K562 (cell line): ENCODE data around the gene LRRC30. TPM values are rescaled to one million over a fixed set of nuclear protein-coding genes. Genes with fewer than 3 reads are reported as not detected.

Experiments
- ATAC-seq: fragments of 200-7000 bp; cut with Tn5 transposase; 3 replicates; pipeline ENCODE4 v1.9.1; 2020; ENCODE audit warnings: moderate library complexity
- BruUV-seq: library from RNA; stranded (reverse); fragments of 400-500 nt; replicated peaks from 2 replicates; lab custom pipeline; 2021; lab: Mats Ljungman, UMichigan
- CTCF ChIA-PET: fragments of 300-600 bp; formaldehyde crosslinking; extraction: SDS; loops from one replicate; lab custom pipeline; 2021; ENCODE audit warnings: low intra/inter-chr PET ratio; lab: Yijun Ruan, JAX
- POLR2A ChIA-PET: fragments of 300-600, 350-650 bp; sonication (Branson Sonifier 250); formaldehyde crosslinking; extraction: SDS; loops from one replicate; lab custom pipeline; 2021; ENCODE audit warnings: antibody characterized with exemption, inconsistent platforms; lab: Yijun Ruan, JAX
- DNase-seq, 4 experiments: peaks; one replicate each; pipeline versions ENCODE4 v3.0.0 to v3.0.0-alpha.2; 2011 to 2018; ENCODE audit warnings: low spot score in 3 of 4, mixed read lengths in 3 of 4; ENCODE audit errors: extremely low read depth in 1 of 4
- FAIRE-seq: peaks from 2 replicates; lab custom pipeline; 2011; peaks lifted over from hg19 to GRCh38; lab: Jason Lieb, UNC
- H2AFZ ChIP-seq: 2 replicates; pipeline ENCODE4 v1.6.0; 2011; ENCODE audit warnings: low read depth, low read length, control low read depth, inconsistent platforms
- H3K27ac ChIP-seq: fragments of 200-600 bp; 3 replicates; pipeline ENCODE4 v1.8.0; 2011; ENCODE audit warnings: low read depth, mild to moderate bottlenecking, control low read depth, inconsistent platforms, low read length, moderate library complexity, mixed read lengths; ENCODE audit errors: extremely low read depth
- H3K27me3 ChIP-seq, 2 experiments: fragments of 300-600 bp in 1 of 2; 2 replicates in 1 of 2; 3 replicates in 1 of 2; pipeline versions ENCODE4 v1.6.0 to v1.8.0; 2011; ENCODE audit warnings: inconsistent platforms in 2 of 2, low read length in 2 of 2, mild to moderate bottlenecking in 1 of 2, mixed read lengths in 1 of 2, moderate library complexity in 1 of 2; ENCODE audit not compliant: control insufficient read depth in 2 of 2, insufficient read depth in 2 of 2
- H3K36me3 ChIP-seq: fragments of 300-600 bp; 3 replicates; pipeline ENCODE4 v1.8.0; 2011; ENCODE audit warnings: mild to moderate bottlenecking, low read length, inconsistent platforms; ENCODE audit not compliant: control insufficient read depth, insufficient read depth
- H3K4me1 ChIP-seq, 2 experiments: fragments of 200-600 bp in 1 of 2; replicated peaks in 1 of 2; 2 replicates in 1 of 2; 3 replicates in 1 of 2; pipeline versions ENCODE4 v1.5.1 to v1.8.0; 2011; ENCODE audit warnings: inconsistent platforms in 2 of 2, low read length in 2 of 2, mild to moderate bottlenecking in 1 of 2, mixed read lengths in 1 of 2, moderate library complexity in 1 of 2; ENCODE audit not compliant: control insufficient read depth in 2 of 2, insufficient read depth in 2 of 2
- H3K4me2 ChIP-seq: 2 replicates; pipeline ENCODE4 v1.6.1; 2011; ENCODE audit warnings: low read length, control low read depth, inconsistent platforms, mixed read lengths; ENCODE audit not compliant: insufficient read depth
- H3K4me3 ChIP-seq: fragments of 200-600 bp; sonication (generic), shearing (Covaris generic); 2 replicates; pipeline ENCODE4 v1.5.1; 2016; ENCODE audit warnings: control low read depth, inconsistent platforms
- H3K79me2 ChIP-seq: fragments of 200-600 bp; 3 replicates; pipeline ENCODE4 v1.8.0; 2011; ENCODE audit warnings: low read length, inconsistent platforms; ENCODE audit not compliant: control insufficient read depth, insufficient read depth
- H3K9ac ChIP-seq, 2 experiments: 2 replicates each; pipeline versions ENCODE4 v1.6.0 to v1.6.1; 2011; ENCODE audit warnings: low read depth in 2 of 2, low read length in 2 of 2, control low read depth in 1 of 2, inconsistent platforms in 1 of 2, mild to moderate bottlenecking in 1 of 2, mixed read lengths in 1 of 2; ENCODE audit not compliant: insufficient read depth in 1 of 2
- H3K9me1 ChIP-seq: one replicate; pipeline ENCODE4 v1.6.0; 2011; ENCODE audit warnings: inconsistent platforms, mild to moderate bottlenecking, low read length, moderate library complexity; ENCODE audit not compliant: control insufficient read depth, insufficient read depth
- H3K9me3 ChIP-seq: replicated peaks from 2 replicates; pipeline ENCODE4 v1.5.1; 2011; ENCODE audit warnings: low read depth, low read length, inconsistent platforms; ENCODE audit not compliant: control insufficient read depth, insufficient read depth
- H4K20me1 ChIP-seq: replicated peaks from 2 replicates; pipeline ENCODE4 v1.6.1; 2011; ENCODE audit warnings: low read length, inconsistent platforms, mixed read lengths; ENCODE audit not compliant: control insufficient read depth, insufficient read depth
- E2F3 ChIP-seq: fragments of 250-450 bp; sonication (Bioruptor Pico); IDR thresholded peaks from 2 replicates; pipeline ENCODE4 v1.4.0; 2020; ENCODE audit warnings: mild to moderate bottlenecking
- FOXJ3 ChIP-seq: sonication (generic); formaldehyde crosslinking; IDR thresholded peaks from 2 replicates; pipeline ENCODE4 v1.4.0; 2020; ENCODE audit warnings: mild to moderate bottlenecking, missing genetic modification reagents
- MYBL2 ChIP-seq, 2 experiments: fragments of 450-650 bp in 1 of 2; sonication (generic) in 1 of 2; formaldehyde crosslinking in 1 of 2; IDR thresholded peaks; 2 replicates each; pipeline versions ENCODE4 v1.6.1 to v1.8.1; 2017 to 2022; ENCODE audit warnings: borderline replicate concordance in 1 of 2, inconsistent platforms in 1 of 2, low read depth in 1 of 2, mild to moderate bottlenecking in 1 of 2, missing genetic modification reagents in 1 of 2, moderate library complexity in 1 of 2
- NCOA6 ChIP-seq: fragments of 450-650 bp; IDR thresholded peaks from 2 replicates; pipeline ENCODE4 v1.6.1; 2017; ENCODE audit warnings: mild to moderate bottlenecking
- ZNF143 ChIP-seq: sonication (generic); formaldehyde crosslinking; IDR thresholded peaks from 2 replicates; pipeline ENCODE4 v1.9.0; 2022; ENCODE audit warnings: mild to moderate bottlenecking, missing genetic modification reagents
- ZNF507 ChIP-seq: conservative IDR thresholded peaks from 2 replicates; pipeline ENCODE4 v1.6.1; 2017; ENCODE audit warnings: missing genetic modification characterization, missing compliant biosample characterization
- WGBS: fragments of 100-300 bp; shearing (Covaris generic); methylation state at CpG from one replicate; pipeline ENCODE4 v1.1.6; 2016; ENCODE audit warnings: low coverage, mixed read lengths; ENCODE audit not compliant: insufficient coverage; ENCODE audit errors: missing lambda C conversion rate; 5-methylcytosine and 5-hydroxymethylcytosine counted together
- in situ Hi-C: fragments of 300-500 bp; cut with MboI; formaldehyde crosslinking; loops from 4 replicates; pipeline ENCODE4 v1.15.0; 2018; ENCODE audit warnings: inconsistent platforms, mixed read lengths
- intact Hi-C: fragments of 100-400 bp; cut with micrococcal nuclease; formaldehyde crosslinking; loops from 2 replicates; pipeline ENCODE4 v1.14.2; 2022
- polyA plus RNA-seq, 8 experiments: library from polyadenylated mRNA; depleted of rRNA in 4 of 8; stranded (reverse) in 5 of 8; unstranded in 3 of 8; fragments of >200 nt; fragmentation: Nextera tagmentation in 2 of 8; fragmentation: Illumina TruSeq in 1 of 8; extraction: Ambion mirVana in 2 of 8; extraction: Trizol in 1 of 8; gene quantifications; 2 replicates each; pipeline versions ENCODE4 v1.2.1 to v1.2.3, GENCODE V29; 2011 to 2014; ENCODE audit warnings: inconsistent platforms in 1 of 8, missing spikeins in 1 of 8
- total RNA-seq, 7 experiments: library from RNA; depleted of rRNA in 6 of 7; stranded (reverse); fragments of >200 nt in 6 of 7; fragmentation: Illumina TruSeq in 2 of 7; extraction: Trizol in 2 of 7; gene quantifications; 2 replicates each; pipeline versions ENCODE4 v1.2.1 to v1.2.3, GENCODE V29; 2011 to 2021; ENCODE audit warnings: low replicate concordance in 1 of 7
- TF ChIP-seq, protein P1 (sequence below): fragments of 450-650 bp; IDR thresholded peaks from 2 replicates; pipeline ENCODE4 v1.6.1; 2016; ENCODE audit warnings: mild to moderate bottlenecking
- TF ChIP-seq, protein P2 (sequence below): sonication (generic); formaldehyde crosslinking; IDR thresholded peaks from 2 replicates; pipeline ENCODE4 v1.8.1; 2023; ENCODE audit warnings: mild to moderate bottlenecking, missing genetic modification reagents, moderate library complexity

LRRC30 gene
- total and polyA plus RNA-seq, 9 of the 15 experiments (the other 6 are each of a cell fraction or from before 2014, with no cell fraction given) = not detected

DNA sequence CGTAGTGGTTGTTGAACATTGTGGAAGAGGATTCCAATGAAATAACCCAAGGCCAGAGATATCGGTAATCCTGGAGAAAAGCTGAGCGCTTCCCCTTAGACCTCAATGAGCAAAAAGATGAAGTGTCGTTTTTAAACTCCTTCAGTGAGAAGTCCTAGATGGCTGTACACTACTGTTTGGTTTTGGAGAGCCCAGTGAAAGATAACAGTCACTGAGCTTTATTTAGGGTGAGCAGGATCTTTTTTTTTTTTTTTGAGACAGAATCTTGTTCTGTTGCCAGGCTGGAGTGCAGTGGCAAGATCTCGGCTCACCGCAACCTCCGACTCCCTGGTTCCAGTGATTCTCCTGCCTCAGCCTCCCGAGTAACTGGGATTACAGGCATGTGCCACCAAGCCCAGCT is 24.2 kb downstream of the LRRC30 start:
- CTCF ChIA-PET = no interaction called here
- Histone ChIP-seq H3K27me3 (peaks cover 8 to 9% of the 10 kb centered on the region in 2 experiments; a peak in 3 of 5 replicates), H3K36me3 (no peaks in the 10 kb centered on the region), H3K4me2 (no peak overlapping the region), H3K27ac (no peak overlapping the region), H2AFZ (no peak overlapping the region), H3K4me3 (no peak overlapping the region), H3K4me1 (no peaks in the 10 kb centered on the region), H4K20me1 (no peaks in the 10 kb centered on the region), H3K9me1 (no peaks in the 10 kb centered on the region), H3K9me3 (no peaks in the 10 kb centered on the region), H3K79me2 (no peaks in the 10 kb centered on the region), H3K9ac (no peak overlapping the region)
- intact Hi-C loops = no loop called here
- FAIRE-seq (no peak), DNase-seq (no peak), ATAC-seq (no peak)
- POLR2A ChIA-PET = no interaction called here
- in situ Hi-C loops = no loop called here
- under 1% methylated on average over 8 of the region's 8 CpGs for WGBS
- BruUV-seq = no TSS peak
- TF ChIP-seq ZNF507 = no peak
- no peak for TF ChIP-seq ZNF143
- TF ChIP-seq, protein P1, sequence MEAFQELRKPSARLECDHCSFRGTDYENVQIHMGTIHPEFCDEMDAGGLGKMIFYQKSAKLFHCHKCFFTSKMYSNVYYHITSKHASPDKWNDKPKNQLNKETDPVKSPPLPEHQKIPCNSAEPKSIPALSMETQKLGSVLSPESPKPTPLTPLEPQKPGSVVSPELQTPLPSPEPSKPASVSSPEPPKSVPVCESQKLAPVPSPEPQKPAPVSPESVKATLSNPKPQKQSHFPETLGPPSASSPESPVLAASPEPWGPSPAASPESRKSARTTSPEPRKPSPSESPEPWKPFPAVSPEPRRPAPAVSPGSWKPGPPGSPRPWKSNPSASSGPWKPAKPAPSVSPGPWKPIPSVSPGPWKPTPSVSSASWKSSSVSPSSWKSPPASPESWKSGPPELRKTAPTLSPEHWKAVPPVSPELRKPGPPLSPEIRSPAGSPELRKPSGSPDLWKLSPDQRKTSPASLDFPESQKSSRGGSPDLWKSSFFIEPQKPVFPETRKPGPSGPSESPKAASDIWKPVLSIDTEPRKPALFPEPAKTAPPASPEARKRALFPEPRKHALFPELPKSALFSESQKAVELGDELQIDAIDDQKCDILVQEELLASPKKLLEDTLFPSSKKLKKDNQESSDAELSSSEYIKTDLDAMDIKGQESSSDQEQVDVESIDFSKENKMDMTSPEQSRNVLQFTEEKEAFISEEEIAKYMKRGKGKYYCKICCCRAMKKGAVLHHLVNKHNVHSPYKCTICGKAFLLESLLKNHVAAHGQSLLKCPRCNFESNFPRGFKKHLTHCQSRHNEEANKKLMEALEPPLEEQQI = no peak
- no peak for TF ChIP-seq NCOA6
- no peak for TF ChIP-seq E2F3 (CRISPR knock-in tag)
- TF ChIP-seq, protein P2, sequence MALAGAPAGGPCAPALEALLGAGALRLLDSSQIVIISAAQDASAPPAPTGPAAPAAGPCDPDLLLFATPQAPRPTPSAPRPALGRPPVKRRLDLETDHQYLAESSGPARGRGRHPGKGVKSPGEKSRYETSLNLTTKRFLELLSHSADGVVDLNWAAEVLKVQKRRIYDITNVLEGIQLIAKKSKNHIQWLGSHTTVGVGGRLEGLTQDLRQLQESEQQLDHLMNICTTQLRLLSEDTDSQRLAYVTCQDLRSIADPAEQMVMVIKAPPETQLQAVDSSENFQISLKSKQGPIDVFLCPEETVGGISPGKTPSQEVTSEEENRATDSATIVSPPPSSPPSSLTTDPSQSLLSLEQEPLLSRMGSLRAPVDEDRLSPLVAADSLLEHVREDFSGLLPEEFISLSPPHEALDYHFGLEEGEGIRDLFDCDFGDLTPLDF (CRISPR knock-in tag) = no peak
- no peak for TF ChIP-seq FOXJ3 (CRISPR knock-in tag)
- no peak for TF ChIP-seq MYBL2 (IDR thresholded peaks at IDR 0.05; ENCODE audit: low read depth)
- TF ChIP-seq MYBL2 (CRISPR knock-in tag; IDR thresholded peaks at IDR 0.05; ENCODE audit: borderline replicate concordance) = no peak
- TF ChIP-seq, all 486 proteins: peak for 0
